ENCODE measurements around the gene PKD2L1.
A peak's percentile ranks its signal among the peaks of the same experiment; 100 is the strongest.
"Not testable (repeated sequence)": the region's sequence is repeated elsewhere in the genome, so short reads cannot be mapped to it uniquely, and the experiment has no call there.

Gene PKD2L1

DNA sequence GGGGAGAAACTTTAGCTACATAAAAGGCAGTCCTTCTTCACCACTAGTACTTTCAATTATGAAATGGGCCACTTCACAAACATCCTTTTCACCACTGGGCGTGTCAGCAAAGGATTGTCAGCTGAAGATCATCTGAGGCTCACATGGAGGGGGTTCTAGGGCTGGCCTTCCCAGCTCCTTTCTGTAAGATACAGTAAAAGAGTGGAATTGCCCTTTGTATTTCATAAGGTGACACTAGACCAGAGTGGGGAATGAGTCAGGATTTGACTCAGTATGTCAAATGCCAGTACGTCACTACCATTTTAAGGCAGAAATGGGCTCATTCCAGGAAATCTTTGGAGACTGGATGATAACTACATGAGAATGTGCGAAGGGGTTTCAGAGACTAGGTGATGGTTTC is 22.3 kb downstream of the PKD2L1 start:
- peaks cover 62% of the 10 kb centered on the region for H3K27me3 ChIP-seq
- H3K27ac ChIP-seq = no peak overlapping the region
- no peaks in the 10 kb centered on the region for H3K9me3 ChIP-seq
- H3K4me1 ChIP-seq (ENCODE audit: control insufficient read depth in 1 of 2, insufficient read depth in 1 of 2, low read depth in 1 of 2, low read length in 1 of 2) = no peaks in the 10 kb centered on the region
- no peaks in the 10 kb centered on the region for H3K36me3 ChIP-seq
- H3K4me3 ChIP-seq (ENCODE audit: low read depth in 1 of 2, low read length in 1 of 2) = no peak overlapping the region
- TF ChIP-seq, protein P1, sequence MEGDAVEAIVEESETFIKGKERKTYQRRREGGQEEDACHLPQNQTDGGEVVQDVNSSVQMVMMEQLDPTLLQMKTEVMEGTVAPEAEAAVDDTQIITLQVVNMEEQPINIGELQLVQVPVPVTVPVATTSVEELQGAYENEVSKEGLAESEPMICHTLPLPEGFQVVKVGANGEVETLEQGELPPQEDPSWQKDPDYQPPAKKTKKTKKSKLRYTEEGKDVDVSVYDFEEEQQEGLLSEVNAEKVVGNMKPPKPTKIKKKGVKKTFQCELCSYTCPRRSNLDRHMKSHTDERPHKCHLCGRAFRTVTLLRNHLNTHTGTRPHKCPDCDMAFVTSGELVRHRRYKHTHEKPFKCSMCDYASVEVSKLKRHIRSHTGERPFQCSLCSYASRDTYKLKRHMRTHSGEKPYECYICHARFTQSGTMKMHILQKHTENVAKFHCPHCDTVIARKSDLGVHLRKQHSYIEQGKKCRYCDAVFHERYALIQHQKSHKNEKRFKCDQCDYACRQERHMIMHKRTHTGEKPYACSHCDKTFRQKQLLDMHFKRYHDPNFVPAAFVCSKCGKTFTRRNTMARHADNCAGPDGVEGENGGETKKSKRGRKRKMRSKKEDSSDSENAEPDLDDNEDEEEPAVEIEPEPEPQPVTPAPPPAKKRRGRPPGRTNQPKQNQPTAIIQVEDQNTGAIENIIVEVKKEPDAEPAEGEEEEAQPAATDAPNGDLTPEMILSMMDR (IDR thresholded peaks at IDR 0.05) = no peak

DNA sequence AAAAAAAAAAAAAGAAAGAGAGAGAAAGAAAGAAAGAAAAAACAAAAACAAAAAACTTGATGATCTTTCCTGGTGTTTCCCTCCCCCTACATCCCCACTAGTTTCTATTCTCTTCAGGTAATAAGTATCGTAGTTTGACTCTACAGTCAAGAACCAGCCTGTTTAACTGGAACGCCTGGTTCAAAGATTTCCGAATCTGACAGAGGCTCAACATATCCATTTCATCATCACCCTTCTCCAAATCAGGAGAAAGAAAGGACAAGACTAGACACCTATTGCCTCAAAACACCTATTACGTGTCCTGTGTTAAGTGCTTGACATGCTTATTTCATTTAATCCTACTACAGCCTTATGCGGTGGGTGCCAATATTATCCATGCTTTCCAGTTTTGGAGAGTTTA is 23.2 kb downstream of the PKD2L1 start:
- Histone ChIP-seq H3K4me3 (ENCODE audit: low read depth in 1 of 2, low read length in 1 of 2) (no peak overlapping the region), H3K36me3 (no peaks in the 10 kb centered on the region), H3K27me3 (peaks cover 66% of the 10 kb centered on the region), H3K4me1 (ENCODE audit: control insufficient read depth in 1 of 2, insufficient read depth in 1 of 2, low read depth in 1 of 2, low read length in 1 of 2) (no peaks in the 10 kb centered on the region), H3K9me3 (no peaks in the 10 kb centered on the region), H3K27ac (no peak overlapping the region)
- TF ChIP-seq, protein P1 (IDR thresholded peaks at IDR 0.05) = no peak

- no peaks in the 10 kb centered on the region for H3K4me1 ChIP-seq (ENCODE audit: control insufficient read depth in 1 of 2, insufficient read depth in 1 of 2, low read depth in 1 of 2, low read length in 1 of 2)
- no peak overlapping the region for H3K27ac ChIP-seq
- TF ChIP-seq, protein P1 (IDR thresholded peaks at IDR 0.05) = no peak
- H3K9me3 ChIP-seq = no peaks in the 10 kb centered on the region
- H3K27me3 ChIP-seq = peaks cover 56% of the 10 kb centered on the region
- H3K36me3 ChIP-seq = no peaks in the 10 kb centered on the region
- no peak overlapping the region for H3K4me3 ChIP-seq (ENCODE audit: low read depth in 1 of 2, low read length in 1 of 2)
Measured at GRCh38 chr10:100304414-100304813, 25.6 kb downstream of the PKD2L1 start.

DNA sequence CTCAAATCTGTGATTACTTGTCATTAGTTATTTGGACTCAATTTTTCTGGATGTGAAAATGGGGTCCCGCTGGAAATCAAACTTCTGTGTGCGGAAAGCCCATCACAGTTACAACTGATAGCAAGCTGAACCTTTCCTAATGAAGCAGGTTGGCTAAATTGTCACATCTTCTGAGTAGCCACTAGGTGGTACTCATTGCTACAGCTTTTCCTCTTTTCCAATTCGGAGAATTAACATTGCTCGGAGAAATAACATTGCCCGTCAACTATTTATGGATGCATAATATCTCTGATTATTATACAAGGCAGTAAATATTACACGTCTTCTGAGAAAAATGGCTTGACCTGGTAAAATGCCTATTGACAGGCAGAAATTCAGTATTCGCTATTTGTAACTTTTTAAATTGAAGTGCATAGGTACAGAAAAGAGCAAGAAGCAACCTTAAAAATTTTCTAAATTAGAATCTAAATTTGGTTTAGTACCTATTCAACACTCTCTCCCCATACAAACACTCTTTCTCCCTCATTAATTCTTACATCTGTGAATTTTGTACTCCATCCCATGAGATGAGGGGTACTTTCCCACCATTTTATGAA is 26.2 kb downstream of the PKD2L1 start:
- H3K27ac ChIP-seq = no peak overlapping the region
- H3K4me1 ChIP-seq (ENCODE audit: control insufficient read depth in 1 of 2, insufficient read depth in 1 of 2, low read depth in 1 of 2, low read length in 1 of 2) = no peaks in the 10 kb centered on the region
- TF ChIP-seq, protein P1 (IDR thresholded peaks at IDR 0.05) = peak; percentile 39
- no peaks in the 10 kb centered on the region for H3K9me3 ChIP-seq
- no peak overlapping the region for H3K4me3 ChIP-seq (ENCODE audit: low read depth in 1 of 2, low read length in 1 of 2)
- H3K36me3 ChIP-seq = no peaks in the 10 kb centered on the region
- H3K27me3 ChIP-seq = peaks cover 53% of the 10 kb centered on the region

DNA sequence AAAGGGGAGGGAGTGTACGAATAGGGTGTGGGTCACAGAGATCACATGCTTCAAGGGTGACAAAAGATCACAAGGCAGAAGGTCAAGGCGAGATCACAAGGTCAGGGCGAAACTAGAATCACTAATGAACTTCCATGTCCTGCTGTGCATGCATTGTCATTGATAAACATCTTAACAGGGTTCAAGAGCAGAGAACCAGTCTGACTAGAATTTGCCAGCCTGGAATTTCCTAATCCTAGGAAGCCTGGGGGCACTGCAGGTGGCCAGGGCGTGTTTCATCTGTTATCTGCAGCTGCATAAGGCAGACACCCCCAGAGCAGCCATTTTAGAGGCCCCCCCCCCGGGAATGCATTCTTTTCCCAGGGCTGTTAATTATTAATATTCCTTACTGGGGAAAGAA is 28.9 kb downstream of the PKD2L1 start:
- H3K9me3 ChIP-seq; H3K4me3 ChIP-seq (ENCODE audit: low read depth in 1 of 2, low read length in 1 of 2); H3K27ac ChIP-seq; H3K36me3 ChIP-seq; H3K4me1 ChIP-seq (ENCODE audit: control insufficient read depth in 1 of 2, insufficient read depth in 1 of 2, low read depth in 1 of 2, low read length in 1 of 2): not testable (repeated sequence)
- peaks cover 61% of the 10 kb centered on the region for H3K27me3 ChIP-seq

DNA sequence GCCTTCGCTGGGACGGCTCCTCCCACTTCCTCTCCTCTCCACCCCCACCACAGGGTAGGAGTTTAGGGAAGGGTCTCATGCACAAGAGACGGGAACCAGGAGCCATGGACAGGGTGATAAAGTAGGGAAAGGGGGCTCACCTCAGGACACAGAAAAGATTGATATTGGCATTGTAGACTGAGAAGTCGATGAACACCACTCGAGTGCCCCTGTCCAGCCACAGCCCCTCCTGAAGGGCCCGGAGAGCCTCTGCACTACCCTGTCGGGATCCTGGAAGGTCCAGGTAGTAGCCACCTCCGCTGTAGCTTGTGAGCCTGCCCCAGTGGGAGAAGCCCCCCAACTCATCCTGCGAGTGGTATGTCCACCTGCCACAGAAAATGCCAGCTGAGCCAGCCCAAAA is 32.8 kb downstream of the PKD2L1 start:
- Histone ChIP-seq H3K9me3 (no peaks in the 10 kb centered on the region), H3K4me1 (ENCODE audit: control insufficient read depth in 1 of 2, insufficient read depth in 1 of 2, low read depth in 1 of 2, low read length in 1 of 2) (peaks cover under 1 to 2% of the 10 kb centered on the region in 2 experiments), H3K27ac (no peak overlapping the region), H3K27me3 (peaks cover 47% of the 10 kb centered on the region), H3K36me3 (no peaks in the 10 kb centered on the region), H3K4me3 (ENCODE audit: low read depth in 1 of 2, low read length in 1 of 2) (no peak overlapping the region)
- TF ChIP-seq, protein P1 (IDR thresholded peaks at IDR 0.05) = no peak

Data from neutrophil (primary cell).